DND-41 (cell line): ENCODE results near the gene ZNF391.
A peak's percentile ranks its signal among the peaks of the same experiment; 100 is the strongest.

Source experiments
- ATAC-seq: fragments of 200-7000 bp; cut with Tn5 transposase; 3 replicates; pipeline ENCODE4 v1.9.1; 2021; ENCODE audit warnings: low read depth; ENCODE audit not compliant: insufficient read depth
- DNase-seq: peaks from one replicate; pipeline ENCODE4 v3.0.0-alpha.2; 2020
- H2AFZ ChIP-seq: 2 replicates; pipeline ENCODE4 v1.6.0; 2012; ENCODE audit warnings: low read depth, low read length
- H3K27ac ChIP-seq: 2 replicates; pipeline ENCODE4 v1.5.1; 2012; ENCODE audit warnings: low read length, inconsistent platforms
- H3K27me3 ChIP-seq: fragments of 200-600 bp; sonication (generic); 2 replicates; pipeline ENCODE4 v1.6.0; 2012; ENCODE audit warnings: low read length, mild to moderate bottlenecking, inconsistent platforms; ENCODE audit not compliant: insufficient read depth, poor library complexity
- H3K36me3 ChIP-seq: 2 replicates; pipeline ENCODE4 v1.5.1; 2012; ENCODE audit warnings: low read length, inconsistent platforms; ENCODE audit not compliant: insufficient read depth
- H3K4me1 ChIP-seq: 2 replicates; pipeline ENCODE4 v1.5.1; 2012; ENCODE audit warnings: mild to moderate bottlenecking, low read length; ENCODE audit not compliant: insufficient read depth
- H3K4me2 ChIP-seq: 2 replicates; pipeline ENCODE4 v1.6.0; 2012; ENCODE audit warnings: mild to moderate bottlenecking, moderate library complexity, low read length, inconsistent platforms; ENCODE audit not compliant: insufficient read depth
- H3K4me3 ChIP-seq, 2 experiments: fragments of 200-600 bp in 1 of 2; shearing (Covaris generic) in 1 of 2; 2 replicates each; pipeline ENCODE4 v1.5.1; 2012 to 2016; ENCODE audit warnings: inconsistent platforms in 2 of 2, low read length in 2 of 2, mild to moderate bottlenecking in 2 of 2, low read depth in 1 of 2, moderate library complexity in 1 of 2
- H3K79me2 ChIP-seq: 2 replicates; pipeline ENCODE4 v1.6.0; 2012; ENCODE audit warnings: low read length, inconsistent platforms; ENCODE audit not compliant: insufficient read depth
- H3K9ac ChIP-seq: 2 replicates; pipeline ENCODE4 v1.6.0; 2012; ENCODE audit warnings: low read depth, mild to moderate bottlenecking, inconsistent platforms, low read length, moderate library complexity
- H3K9me3 ChIP-seq: 2 replicates; pipeline ENCODE4 v1.5.1; 2012; ENCODE audit warnings: low read length, moderate library complexity, mild to moderate bottlenecking, inconsistent platforms; ENCODE audit not compliant: insufficient read depth, severe bottlenecking
- H4K20me1 ChIP-seq: 2 replicates; pipeline ENCODE4 v1.6.0; 2012; ENCODE audit warnings: low read length; ENCODE audit not compliant: insufficient read depth
- EZH2 ChIP-seq: IDR thresholded peaks from 3 replicates; pipeline ENCODE4 v1.6.1; 2012; ENCODE audit warnings: borderline replicate concordance, low read depth, mild to moderate bottlenecking, moderate library complexity, low read length, inconsistent platforms; ENCODE audit not compliant: severe bottlenecking
- TF ChIP-seq, protein P1 (sequence below): IDR thresholded peaks from 2 replicates; pipeline ENCODE4 v1.5.1; 2012; ENCODE audit warnings: borderline replicate concordance, low read length, moderate library complexity, mild to moderate bottlenecking; ENCODE audit not compliant: poor library complexity, severe bottlenecking; ENCODE audit errors: extremely low read depth

ZNF391 gene

GRCh38 chr6:27428966-27429365 is 40.4 kb downstream of the ZNF391 start:
- Histone ChIP-seq H3K79me2 (no peaks in the 10 kb centered on the region), H2AFZ (no peak overlapping the region), H4K20me1 (no peaks in the 10 kb centered on the region), H3K9ac (no peak overlapping the region), H3K36me3 (no peaks in the 10 kb centered on the region), H3K9me3 (no peaks in the 10 kb centered on the region), H3K27me3 (no peaks in the 10 kb centered on the region), H3K4me3 (no peak overlapping the region), H3K27ac (no peak overlapping the region), H3K4me2 (no peak overlapping the region), H3K4me1 (0 out of 2 replicates have a peak, but pooled peaks cover 3% of the 10 kb centered on the region)
- TF ChIP-seq, protein P1, sequence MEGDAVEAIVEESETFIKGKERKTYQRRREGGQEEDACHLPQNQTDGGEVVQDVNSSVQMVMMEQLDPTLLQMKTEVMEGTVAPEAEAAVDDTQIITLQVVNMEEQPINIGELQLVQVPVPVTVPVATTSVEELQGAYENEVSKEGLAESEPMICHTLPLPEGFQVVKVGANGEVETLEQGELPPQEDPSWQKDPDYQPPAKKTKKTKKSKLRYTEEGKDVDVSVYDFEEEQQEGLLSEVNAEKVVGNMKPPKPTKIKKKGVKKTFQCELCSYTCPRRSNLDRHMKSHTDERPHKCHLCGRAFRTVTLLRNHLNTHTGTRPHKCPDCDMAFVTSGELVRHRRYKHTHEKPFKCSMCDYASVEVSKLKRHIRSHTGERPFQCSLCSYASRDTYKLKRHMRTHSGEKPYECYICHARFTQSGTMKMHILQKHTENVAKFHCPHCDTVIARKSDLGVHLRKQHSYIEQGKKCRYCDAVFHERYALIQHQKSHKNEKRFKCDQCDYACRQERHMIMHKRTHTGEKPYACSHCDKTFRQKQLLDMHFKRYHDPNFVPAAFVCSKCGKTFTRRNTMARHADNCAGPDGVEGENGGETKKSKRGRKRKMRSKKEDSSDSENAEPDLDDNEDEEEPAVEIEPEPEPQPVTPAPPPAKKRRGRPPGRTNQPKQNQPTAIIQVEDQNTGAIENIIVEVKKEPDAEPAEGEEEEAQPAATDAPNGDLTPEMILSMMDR = no peak
- TF ChIP-seq EZH2 = no peak
- no peak for DNase-seq
- ATAC-seq = 0 out of 3 replicates have a peak, but pooled peaks have one; percentile 33

- H3K79me2 ChIP-seq = no peaks in the 10 kb centered on the region
- no peak overlapping the region for H3K4me2 ChIP-seq
- no peaks in the 10 kb centered on the region for H4K20me1 ChIP-seq
- H3K27me3 ChIP-seq = no peaks in the 10 kb centered on the region
- TF ChIP-seq, protein P1 = no peak
- no peak for TF ChIP-seq EZH2
- DNase-seq = no peak
- no peak overlapping the region for H2AFZ ChIP-seq
- ATAC-seq = no peak
- H3K36me3 ChIP-seq = no peaks in the 10 kb centered on the region
- H3K9me3 ChIP-seq = no peaks in the 10 kb centered on the region
- no peak overlapping the region for H3K4me3 ChIP-seq
- no peak overlapping the region for H3K27ac ChIP-seq
- H3K4me1 ChIP-seq = no peaks in the 10 kb centered on the region
- H3K9ac ChIP-seq = no peak overlapping the region
Observed at GRCh38 chr6:27433714-27434113, 45.2 kb downstream of the ZNF391 start.

GRCh38 chr6:27439371-27439770 is 50.8 kb downstream of the ZNF391 start:
- no peak for DNase-seq
- H3K4me3 ChIP-seq = no peak overlapping the region
- ATAC-seq = no peak
- no peaks in the 10 kb centered on the region for H3K9me3 ChIP-seq
- no peak for TF ChIP-seq EZH2
- TF ChIP-seq, protein P1 = no peak
- no peaks in the 10 kb centered on the region for H3K79me2 ChIP-seq
- no peak overlapping the region for H3K4me2 ChIP-seq
- H4K20me1 ChIP-seq = no peaks in the 10 kb centered on the region
- no peak overlapping the region for H3K9ac ChIP-seq
- no peak overlapping the region for H2AFZ ChIP-seq
- no peaks in the 10 kb centered on the region for H3K4me1 ChIP-seq
- no peaks in the 10 kb centered on the region for H3K27me3 ChIP-seq
- no peaks in the 10 kb centered on the region for H3K36me3 ChIP-seq
- H3K27ac ChIP-seq = no peak overlapping the region

DNA sequence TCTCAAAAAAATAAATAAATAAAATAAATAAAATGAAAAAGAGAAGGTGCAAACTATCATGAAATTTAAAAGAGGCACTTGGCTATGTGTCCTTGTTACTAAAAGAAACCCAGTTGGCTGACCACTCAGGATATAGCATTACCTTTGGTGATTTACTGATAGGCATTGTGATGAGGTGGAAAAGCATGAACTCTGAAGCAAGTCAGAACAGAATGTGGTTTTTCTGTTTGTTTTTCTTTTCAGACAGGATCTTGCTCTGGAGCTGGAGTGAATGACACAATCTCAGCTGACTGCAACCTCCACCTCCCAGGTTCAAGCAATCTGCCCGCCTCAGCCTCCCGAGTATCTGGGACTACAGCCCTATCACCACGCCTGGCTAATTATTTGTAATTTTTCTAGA is 52.4 kb downstream of the ZNF391 start:
- Histone ChIP-seq H3K9ac (no peak overlapping the region), H4K20me1 (no peaks in the 10 kb centered on the region)
- ATAC-seq = no peak

More for the DNA sequence above, 52.4 kb downstream of the ZNF391 start:
- Histone ChIP-seq H2AFZ (no peak overlapping the region), H3K27ac (no peak overlapping the region), H3K4me2 (no peak overlapping the region), H3K79me2 (no peaks in the 10 kb centered on the region), H3K9me3 (no peaks in the 10 kb centered on the region), H3K4me3 (no peak overlapping the region), H3K36me3 (no peaks in the 10 kb centered on the region), H3K27me3 (no peaks in the 10 kb centered on the region), H3K4me1 (no peaks in the 10 kb centered on the region)
- TF ChIP-seq, protein P1 = no peak
- no peak for TF ChIP-seq EZH2
- DNase-seq = no peak
